ENCODE results near the gene FERMT1. TPM values are rescaled to one million over a fixed set of nuclear protein-coding genes. Genes with fewer than 3 reads are reported as not detected.

The FERMT1 gene
- total RNA-seq, 2 experiments from 2014 or later = 0.06 to 0.47 TPM

DNA sequence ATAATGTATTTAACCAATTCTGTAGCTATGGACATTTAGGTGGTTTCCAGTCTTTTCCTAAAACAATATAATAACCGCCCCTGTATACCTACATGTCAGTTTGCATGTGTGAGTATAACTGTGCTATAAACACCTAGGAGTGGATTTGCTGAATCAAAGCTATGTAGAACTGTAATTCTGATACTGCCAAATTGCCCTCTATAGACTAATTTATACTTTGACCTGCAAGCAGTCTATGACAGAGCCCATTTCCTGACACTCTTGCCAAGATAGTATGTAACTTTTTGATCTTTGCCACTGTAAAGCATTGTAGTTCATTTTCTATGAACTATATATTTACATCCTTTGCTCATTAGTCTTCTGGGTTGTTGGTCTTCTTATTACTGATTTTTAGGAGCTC lies 19.5 kb downstream of the FERMT1 start:
- DNase-seq = no peak
- Mint-ChIP-seq H3K36me3 (no peaks in the 10 kb centered on the region), H3K4me3 (no peak overlapping the region), H3K4me1 (no peaks in the 10 kb centered on the region), H3K27ac (no peak overlapping the region), H3K9me3 (ENCODE audit: low read depth) (no peaks in the 10 kb centered on the region), H3K27me3 (peaks cover 21% of the 10 kb centered on the region)
- CTCF ChIA-PET = no interaction called here
- no peak for ATAC-seq

DNA sequence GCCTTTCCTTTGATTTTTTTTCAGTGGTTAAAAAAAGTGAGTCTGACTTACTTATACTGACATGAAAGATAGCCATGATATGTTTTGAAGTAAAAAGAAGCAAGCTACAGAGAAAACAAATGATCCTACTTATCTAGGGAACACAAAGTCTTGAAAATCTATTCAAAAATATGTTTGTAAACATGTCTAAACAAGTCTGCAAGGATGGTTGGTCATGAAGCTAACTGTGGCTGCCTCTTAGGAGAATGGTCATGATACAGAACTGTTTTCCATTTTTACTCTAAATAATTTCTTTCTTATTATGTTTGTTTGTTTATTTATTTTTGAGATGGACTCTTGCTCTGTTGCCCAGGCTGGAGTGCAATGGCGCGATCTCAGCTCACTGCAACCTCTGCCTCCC lies 21.5 kb downstream of the FERMT1 start:
- DNase-seq (no peak), ATAC-seq (no peak)
- Mint-ChIP-seq H3K36me3 (no peaks in the 10 kb centered on the region), H3K9me3 (ENCODE audit: low read depth) (no peaks in the 10 kb centered on the region), H3K4me3 (no peak overlapping the region), H3K27me3 (peaks cover 26% of the 10 kb centered on the region), H3K27ac (no peak overlapping the region), H3K4me1 (no peaks in the 10 kb centered on the region)
- CTCF ChIA-PET = no interaction called here

DNA sequence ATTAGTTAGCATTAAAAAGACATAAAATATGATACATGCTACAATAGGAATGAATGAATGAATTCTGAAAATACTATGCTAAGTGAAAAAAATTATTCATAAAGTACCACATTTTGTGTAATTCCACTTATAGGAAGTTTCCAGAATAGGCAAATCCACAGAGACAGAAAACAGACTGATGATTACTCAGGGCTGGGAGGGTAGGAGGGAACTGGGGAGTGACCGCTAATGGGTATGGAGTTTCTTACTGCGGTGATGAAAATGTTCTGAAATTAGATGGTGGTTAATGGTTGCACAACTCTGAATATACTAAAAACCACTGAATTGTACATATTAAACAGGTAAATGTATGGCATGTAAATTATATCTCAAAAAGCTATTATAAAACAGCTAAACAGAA lies 22.6 kb downstream of the FERMT1 start:
- H3K4me3 Mint-ChIP-seq = no peak overlapping the region
- no peak overlapping the region for H3K27ac Mint-ChIP-seq
- no peaks in the 10 kb centered on the region for H3K9me3 Mint-ChIP-seq (ENCODE audit: low read depth)
- ATAC-seq (no peak), DNase-seq (no peak)
- H3K27me3 Mint-ChIP-seq = peaks cover 22% of the 10 kb centered on the region
- H3K4me1 Mint-ChIP-seq = no peaks in the 10 kb centered on the region
- CTCF ChIA-PET = interaction anchor here (1.4 kb wide), 1 partner anchor 9 kb away, joined by 3 read pairs; no protein-coding TSS in a partner anchor
- no peaks in the 10 kb centered on the region for H3K36me3 Mint-ChIP-seq

DNA sequence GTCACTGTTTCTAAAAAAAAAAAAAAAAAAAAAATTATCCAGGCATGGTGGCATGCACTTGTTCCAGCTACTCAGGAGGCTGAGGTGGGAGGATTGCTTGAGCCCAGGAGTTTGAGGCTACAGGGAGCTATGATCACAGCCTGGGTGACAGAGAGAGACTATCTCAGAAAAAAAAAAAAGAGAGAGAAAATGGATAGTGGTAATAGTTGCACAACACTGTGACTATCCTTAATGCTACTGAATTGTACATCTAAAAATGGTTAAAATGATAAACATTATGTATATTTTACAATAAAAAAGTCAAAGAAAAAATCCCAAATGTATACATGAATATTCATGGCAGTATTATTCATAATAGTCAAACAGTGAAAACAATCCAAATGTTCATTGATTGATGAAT lies 23.0 kb downstream of the FERMT1 start:
- H3K27me3 Mint-ChIP-seq = peaks cover 22% of the 10 kb centered on the region
- no peaks in the 10 kb centered on the region for H3K9me3 Mint-ChIP-seq (ENCODE audit: low read depth)
- H3K27ac Mint-ChIP-seq = no peak overlapping the region
- DNase-seq (no peak), ATAC-seq (no peak)
- no peaks in the 10 kb centered on the region for H3K36me3 Mint-ChIP-seq
- CTCF ChIA-PET = interaction anchor here (1.4 kb wide), 1 partner anchor 9 kb away, joined by 3 read pairs; no protein-coding TSS in a partner anchor
- H3K4me3 Mint-ChIP-seq = no peak overlapping the region
- no peaks in the 10 kb centered on the region for H3K4me1 Mint-ChIP-seq

DNA sequence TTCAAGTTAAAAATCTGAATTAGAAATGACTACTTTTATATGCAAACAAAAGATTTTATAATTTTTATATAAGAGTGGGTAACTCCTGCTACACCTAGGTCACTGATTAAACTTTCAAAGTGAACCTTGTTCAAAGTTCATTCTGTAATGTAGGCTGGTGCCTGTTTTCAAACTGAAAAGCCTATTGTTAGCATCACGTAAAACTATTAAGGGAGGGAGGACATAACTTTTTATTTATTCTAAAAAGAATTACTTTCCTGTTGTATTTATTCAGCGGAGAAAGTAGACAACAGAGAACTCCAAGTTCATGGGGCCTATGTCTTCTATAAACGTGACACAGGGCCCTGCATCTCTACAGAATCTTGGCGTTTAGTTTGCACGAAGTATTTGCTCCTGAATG lies 27.4 kb downstream of the FERMT1 start:
- no peaks in the 10 kb centered on the region for H3K36me3 Mint-ChIP-seq
- no peak for ATAC-seq
- H3K9me3 Mint-ChIP-seq (ENCODE audit: low read depth) = no peaks in the 10 kb centered on the region
- CTCF ChIA-PET = no interaction called here
- no peak overlapping the region for H3K4me3 Mint-ChIP-seq
- no peak for DNase-seq
- H3K4me1 Mint-ChIP-seq = no peaks in the 10 kb centered on the region
- peaks cover 23% of the 10 kb centered on the region for H3K27me3 Mint-ChIP-seq
- H3K27ac Mint-ChIP-seq = no peak overlapping the region

DNA sequence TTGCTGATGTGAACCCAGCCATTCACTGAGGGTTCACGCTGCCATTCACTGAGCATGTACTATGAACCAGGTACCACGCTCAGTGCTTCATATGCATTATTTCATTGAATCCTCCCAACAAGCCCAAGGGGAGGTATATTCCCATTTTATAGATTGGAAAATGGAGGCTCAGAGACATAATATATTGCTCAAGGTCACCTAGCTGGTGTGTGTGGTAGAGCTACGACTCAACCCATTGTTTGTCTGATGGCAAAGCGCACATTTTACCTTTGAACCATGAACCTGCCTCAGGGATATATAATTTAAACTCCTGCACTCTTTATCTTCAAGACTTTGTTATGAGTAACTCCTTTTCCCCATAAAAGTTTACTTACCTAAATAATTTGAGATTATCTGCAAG lies 28.3 kb downstream of the FERMT1 start:
- H3K4me3 Mint-ChIP-seq = no peak overlapping the region
- CTCF ChIA-PET = no interaction called here
- H3K27me3 Mint-ChIP-seq = peaks cover 23% of the 10 kb centered on the region
- no peaks in the 10 kb centered on the region for H3K4me1 Mint-ChIP-seq
- no peaks in the 10 kb centered on the region for H3K36me3 Mint-ChIP-seq
- H3K9me3 Mint-ChIP-seq (ENCODE audit: low read depth) = no peaks in the 10 kb centered on the region
- H3K27ac Mint-ChIP-seq = no peak overlapping the region
- no peak for DNase-seq
- no peak for ATAC-seq

DNA sequence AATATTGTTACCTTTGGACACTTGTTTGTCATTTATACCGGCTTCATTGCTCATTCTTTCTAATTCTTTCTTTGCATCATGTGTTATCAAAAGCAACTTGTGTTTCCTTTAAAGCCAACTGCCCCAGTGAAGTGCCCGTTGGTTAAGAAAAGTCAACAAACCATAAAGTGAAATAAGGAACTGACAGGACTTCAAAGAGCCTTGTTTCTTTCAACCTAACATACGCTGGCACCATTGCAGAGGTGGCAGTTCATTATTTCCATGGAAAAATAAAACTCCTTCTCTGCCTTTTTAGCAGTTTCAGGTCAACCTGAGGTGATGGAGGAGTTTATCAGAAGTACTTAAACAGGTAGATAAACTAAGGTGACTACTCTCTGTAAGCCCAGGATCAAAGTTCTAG lies 28.8 kb downstream of the FERMT1 start:
- DNase-seq (no peak), ATAC-seq (no peak)
- CTCF ChIA-PET = no interaction called here
- Mint-ChIP-seq H3K27ac (no peak overlapping the region), H3K4me1 (no peaks in the 10 kb centered on the region), H3K36me3 (no peaks in the 10 kb centered on the region), H3K9me3 (ENCODE audit: low read depth) (no peaks in the 10 kb centered on the region), H3K4me3 (no peak overlapping the region), H3K27me3 (peaks cover 23% of the 10 kb centered on the region)

DNA sequence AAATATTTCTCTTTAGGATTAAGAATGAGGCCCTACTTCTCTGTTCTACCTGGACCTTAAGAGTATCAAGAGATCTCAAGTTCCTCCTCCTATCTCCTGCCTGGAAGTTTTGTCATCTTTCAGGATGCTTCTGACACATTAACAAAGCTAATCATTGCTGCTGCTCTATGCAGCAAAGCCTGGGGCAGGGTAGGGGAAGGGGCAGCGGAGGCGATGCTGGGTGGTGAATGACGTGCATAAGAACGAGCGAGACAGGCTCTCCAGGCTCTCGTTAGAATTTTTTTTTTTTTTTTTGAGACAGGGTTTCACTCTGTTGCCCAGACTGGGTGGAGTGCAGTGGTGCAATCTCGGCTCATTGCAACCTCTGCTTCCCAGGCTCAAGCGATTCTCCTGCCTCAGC lies 31.2 kb downstream of the FERMT1 start:
- H3K27me3 Mint-ChIP-seq = peaks cover 19% of the 10 kb centered on the region
- no peaks in the 10 kb centered on the region for H3K9me3 Mint-ChIP-seq (ENCODE audit: low read depth)
- no peak overlapping the region for H3K27ac Mint-ChIP-seq
- no peaks in the 10 kb centered on the region for H3K4me1 Mint-ChIP-seq
- CTCF ChIA-PET = no interaction called here
- no peaks in the 10 kb centered on the region for H3K36me3 Mint-ChIP-seq
- DNase-seq = no peak
- ATAC-seq = no peak
- no peak overlapping the region for H3K4me3 Mint-ChIP-seq

DNA sequence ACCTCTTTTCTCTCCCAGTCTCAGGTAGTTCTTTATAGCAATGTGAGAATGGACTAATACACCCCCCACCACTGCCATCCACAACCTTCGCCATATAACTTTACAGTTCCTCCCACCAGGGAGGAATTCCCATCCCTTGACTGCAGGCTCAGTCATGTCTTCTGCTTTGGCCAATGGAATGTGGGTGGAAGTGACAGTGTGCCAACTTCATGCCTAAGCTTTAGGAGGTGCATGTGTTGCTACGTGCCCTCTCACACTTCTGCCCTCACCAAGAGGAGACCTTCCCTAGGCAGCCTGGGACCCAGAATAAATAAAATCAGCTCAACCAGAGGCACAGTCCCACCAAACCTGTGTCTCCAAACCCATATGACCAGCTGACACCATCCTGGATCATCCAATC lies 36.0 kb downstream of the FERMT1 start:
- ATAC-seq = no peak
- no peaks in the 10 kb centered on the region for H3K9me3 Mint-ChIP-seq (ENCODE audit: low read depth)
- CTCF ChIA-PET = no interaction called here
- no peaks in the 10 kb centered on the region for H3K4me1 Mint-ChIP-seq
- H3K27me3 Mint-ChIP-seq = peaks cover 16% of the 10 kb centered on the region
- no peak for DNase-seq
- no peak overlapping the region for H3K4me3 Mint-ChIP-seq
- H3K36me3 Mint-ChIP-seq = no peaks in the 10 kb centered on the region
- no peak overlapping the region for H3K27ac Mint-ChIP-seq

DNA sequence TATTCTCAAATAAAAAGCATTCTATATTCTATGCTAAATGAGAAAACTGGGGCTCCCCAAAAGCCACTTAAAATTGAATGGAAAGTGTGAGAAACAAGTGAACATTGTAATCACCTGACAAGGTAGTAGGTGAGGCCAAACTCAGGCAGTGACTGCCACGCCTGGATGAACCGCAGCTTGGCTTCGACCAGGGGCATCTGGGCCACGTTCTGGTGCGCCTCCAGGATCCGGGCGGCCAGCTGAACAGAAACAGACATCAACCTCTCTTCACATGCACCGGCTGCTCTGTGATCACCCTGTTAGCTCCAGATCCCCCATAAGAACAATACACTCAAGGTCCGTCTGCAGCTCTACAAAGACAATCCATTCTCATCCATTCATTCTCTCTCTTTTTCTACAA lies 38.9 kb downstream of the FERMT1 start:
- no peaks in the 10 kb centered on the region for H3K4me1 Mint-ChIP-seq
- ATAC-seq (no peak), DNase-seq (no peak)
- no peaks in the 10 kb centered on the region for H3K36me3 Mint-ChIP-seq
- no peak overlapping the region for H3K4me3 Mint-ChIP-seq
- H3K9me3 Mint-ChIP-seq (ENCODE audit: low read depth) = no peaks in the 10 kb centered on the region
- H3K27me3 Mint-ChIP-seq = peaks cover 23% of the 10 kb centered on the region
- CTCF ChIA-PET = no interaction called here
- no peak overlapping the region for H3K27ac Mint-ChIP-seq

DNA sequence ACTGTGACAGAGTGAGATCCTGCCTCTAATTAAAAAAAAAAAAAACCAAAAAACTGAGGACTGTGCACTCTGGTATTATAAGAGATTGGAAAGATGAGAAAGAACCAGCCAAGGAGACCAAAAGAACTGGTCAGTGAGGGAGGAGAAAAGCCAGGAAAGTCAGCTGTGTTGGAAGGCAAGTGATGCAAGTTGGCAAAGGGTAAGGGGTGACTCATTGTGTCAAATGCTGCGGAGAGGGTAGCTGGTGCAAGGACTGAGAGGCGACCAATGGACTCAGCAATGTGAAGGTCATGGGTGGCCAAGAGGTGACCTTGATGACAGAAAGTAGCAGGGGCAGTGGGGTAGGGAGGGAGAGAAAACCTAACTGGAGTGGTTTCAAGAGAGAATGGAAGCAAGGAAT lies 41.6 kb downstream of the FERMT1 start:
- Mint-ChIP-seq H3K27ac (no peak overlapping the region), H3K36me3 (no peaks in the 10 kb centered on the region), H3K9me3 (ENCODE audit: low read depth) (no peaks in the 10 kb centered on the region), H3K27me3 (peaks cover 24% of the 10 kb centered on the region), H3K4me1 (no peaks in the 10 kb centered on the region), H3K4me3 (no peak overlapping the region)
- DNase-seq (no peak), ATAC-seq (no peak)
- CTCF ChIA-PET = interaction anchor here (1.4 kb wide), 1 partner anchor 553 kb away, joined by 4 read pairs; no protein-coding TSS in a partner anchor

DNA sequence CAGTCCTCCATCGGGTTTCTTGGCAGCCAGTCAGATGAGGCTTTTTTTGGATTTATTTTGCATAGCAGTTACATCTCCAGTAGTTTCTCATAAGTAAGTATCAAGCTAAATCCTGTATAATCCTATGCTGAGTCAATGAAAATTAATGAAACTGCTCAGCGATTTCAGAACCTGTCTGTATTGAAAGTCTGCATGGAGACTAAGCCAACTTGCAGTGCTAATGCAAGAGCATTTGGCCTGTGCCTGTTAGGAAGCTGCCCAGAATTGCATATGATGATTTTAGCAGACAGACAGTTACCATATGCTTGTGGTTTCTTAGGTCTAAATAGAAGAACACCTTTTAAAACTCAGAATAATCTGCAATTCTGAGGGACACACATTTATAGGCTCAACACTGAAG lies 43.8 kb downstream of the FERMT1 start:
- Mint-ChIP-seq H3K4me1 (no peaks in the 10 kb centered on the region), H3K4me3 (no peak overlapping the region), H3K36me3 (no peaks in the 10 kb centered on the region), H3K9me3 (ENCODE audit: low read depth) (no peaks in the 10 kb centered on the region), H3K27ac (no peak overlapping the region), H3K27me3 (peaks cover 26% of the 10 kb centered on the region)
- CTCF ChIA-PET = interaction anchor here (1.2 to 2.9 kb wide), 2 partner anchors 291 to 550 kb away, joined by 5 to 33 read pairs; no protein-coding TSS in a partner anchor
- ATAC-seq = no peak
- no peak for DNase-seq

DNA sequence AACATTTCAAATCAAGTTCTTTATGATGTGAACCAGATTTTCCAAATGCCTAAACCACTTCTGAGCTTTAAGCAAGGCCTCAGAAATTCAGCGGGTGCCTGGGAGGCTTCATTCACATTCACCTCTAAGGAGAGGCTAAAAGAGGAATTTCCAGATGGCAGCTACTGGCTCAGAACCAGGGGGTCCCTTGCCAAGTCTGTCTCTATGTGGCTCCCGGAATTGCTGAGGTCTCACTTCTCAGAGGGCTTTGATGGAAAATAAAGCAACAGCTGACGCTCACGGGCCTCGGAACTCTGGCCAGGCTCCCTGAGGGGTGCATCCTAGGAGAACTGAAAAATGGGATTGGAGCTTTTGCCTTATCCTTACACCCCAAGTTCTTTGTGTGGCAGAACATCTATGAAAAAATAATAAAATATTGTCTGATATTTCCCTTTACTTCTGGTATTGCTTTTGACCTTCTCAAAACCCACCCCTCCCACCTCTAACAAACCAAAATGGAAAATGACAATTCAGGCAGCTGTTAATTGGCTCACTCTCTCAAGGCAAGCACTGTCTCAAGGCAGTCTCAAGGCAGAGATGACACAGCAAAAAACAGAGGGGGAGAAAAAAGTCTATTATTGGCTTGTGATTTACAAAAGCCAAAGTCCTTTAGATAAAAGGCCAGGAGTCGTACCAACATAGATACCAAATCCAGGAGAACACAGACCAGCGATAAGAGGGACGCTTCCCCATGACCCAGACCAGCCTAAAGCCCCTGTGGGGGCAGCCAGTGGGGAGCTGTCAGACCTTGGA lies 47.2 kb downstream of the FERMT1 start:
- CTCF ChIA-PET = interaction anchor here (0.7 to 4.9 kb wide), 2 partner anchors 57 to 547 kb away, joined by 3 to 34 read pairs; no protein-coding TSS in a partner anchor
- no peak for ATAC-seq
- Mint-ChIP-seq H3K27me3 (peaks cover 24% of the 10 kb centered on the region), H3K4me1 (no peaks in the 10 kb centered on the region), H3K27ac (no peak overlapping the region), H3K9me3 (ENCODE audit: low read depth) (no peaks in the 10 kb centered on the region), H3K4me3 (no peak overlapping the region), H3K36me3 (no peaks in the 10 kb centered on the region)
- no peak for DNase-seq

DNA sequence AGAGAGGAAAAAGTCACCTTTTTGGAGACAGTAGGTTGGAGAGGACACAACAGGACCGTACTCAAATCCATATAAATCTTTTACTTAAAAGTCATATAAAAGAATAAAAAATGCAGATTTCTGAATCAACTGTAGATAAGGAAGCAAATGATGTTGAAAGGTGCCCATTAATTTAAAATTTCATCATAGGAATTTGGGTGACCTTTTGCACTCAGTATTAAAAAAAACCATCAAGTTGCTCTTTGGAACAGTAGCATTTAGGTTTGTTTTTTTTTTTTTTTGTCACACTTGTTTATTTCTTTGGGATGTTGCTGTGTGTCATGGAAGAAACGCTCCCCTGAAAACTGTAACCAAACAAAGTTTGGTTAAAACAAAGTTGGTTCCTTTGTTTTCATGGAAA lies 48.0 kb downstream of the FERMT1 start:
- Mint-ChIP-seq H3K36me3 (no peaks in the 10 kb centered on the region), H3K27ac (no peak overlapping the region), H3K27me3 (peaks cover 21% of the 10 kb centered on the region), H3K4me3 (no peak overlapping the region), H3K9me3 (ENCODE audit: low read depth) (no peaks in the 10 kb centered on the region), H3K4me1 (no peaks in the 10 kb centered on the region)
- CTCF ChIA-PET = interaction anchor here (4.9 kb wide), 1 partner anchor 546 kb away, joined by 34 read pairs; no protein-coding TSS in a partner anchor
- DNase-seq (no peak), ATAC-seq (no peak)
